GM19193 (cell line): ENCODE measurements around the gene SH2D5.
A peak's percentile ranks its signal among the peaks of the same experiment; 100 is the strongest.

Experiments
- POLR2A ChIP-seq: IDR thresholded peaks from 4 replicates; pipeline ENCODE4 v1.6.1; 2011; ENCODE audit not compliant: insufficient read depth, insufficient read length; ENCODE audit errors: extremely low read depth

The SH2D5 gene

GRCh38 chr1:20732588-20733359 is at the start of gene SH2D5:
TSS of gene SH2D5 (minus strand) at chr1:20732703. CDS start at chr1:20728044, 4,659 bp downstream.
- TF ChIP-seq POLR2A = peak; percentile 30

- TF ChIP-seq POLR2A = no peak
Measured at GRCh38 chr1:20775700-20776099, 43.2 kb upstream of the SH2D5 start.

DNA sequence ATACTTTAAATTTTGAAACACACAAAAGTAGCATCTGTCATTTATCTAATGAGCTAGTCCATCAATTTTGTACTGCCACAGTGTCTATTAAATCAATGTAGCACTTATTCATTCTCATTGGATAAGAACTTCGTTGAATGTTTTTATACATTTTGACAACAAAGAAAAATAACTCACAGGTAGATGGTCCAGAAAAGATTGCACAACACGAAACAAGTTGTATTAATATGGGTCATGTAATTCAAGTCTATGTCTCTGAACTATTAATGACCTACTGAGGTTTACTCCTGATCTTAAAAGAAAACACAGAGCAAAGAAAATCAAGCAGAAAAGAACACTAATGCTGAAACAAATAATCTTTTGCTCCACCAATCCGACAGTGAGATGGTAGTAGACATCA is 39.3 kb upstream of the SH2D5 start:
- no peak for TF ChIP-seq POLR2A

- TF ChIP-seq POLR2A = no peak
Measured at GRCh38 chr1:20770314-20771087, 38.0 kb upstream of the SH2D5 start.

DNA sequence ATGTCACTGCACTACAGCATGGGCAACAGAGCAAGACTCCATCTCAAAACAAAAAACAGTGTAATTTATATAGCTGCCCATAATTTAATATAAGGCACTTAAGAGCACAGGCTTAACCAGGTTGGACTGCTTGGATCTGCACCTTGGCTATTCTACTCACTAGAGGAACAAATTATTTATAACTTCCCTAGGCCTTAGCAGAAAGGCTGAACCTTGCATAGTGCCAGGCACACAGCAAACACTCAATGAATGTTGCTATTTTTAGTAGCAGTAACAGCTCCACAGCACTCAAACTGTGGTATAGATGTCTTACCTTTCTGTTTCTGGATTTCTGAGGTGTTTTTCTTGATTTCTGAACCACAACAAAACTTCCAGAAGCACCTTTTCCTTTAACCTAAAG is 34.8 kb upstream of the SH2D5 start:
- TF ChIP-seq POLR2A = no peak

GRCh38 chr1:20763417-20763816 is 30.9 kb upstream of the SH2D5 start:
- TF ChIP-seq POLR2A = no peak

DNA sequence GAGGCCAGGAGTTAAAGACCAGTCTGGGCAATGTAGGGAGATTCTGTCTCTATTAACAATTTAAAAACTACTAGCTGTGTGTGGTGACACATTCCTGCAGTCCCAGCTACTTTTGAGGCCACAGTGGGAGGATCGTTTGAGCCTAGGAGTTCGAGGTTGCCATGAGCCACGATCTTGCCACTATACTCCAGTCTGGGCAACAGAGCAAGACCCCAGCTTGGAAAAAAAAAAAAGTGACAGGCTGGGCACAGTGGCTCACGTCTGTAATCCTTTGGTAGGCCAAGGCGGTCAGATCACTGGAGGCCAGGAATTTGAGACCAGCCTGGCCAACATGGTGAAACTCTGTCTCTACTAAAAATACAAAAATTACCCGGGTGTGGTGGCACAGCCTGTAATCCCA is 27.8 kb upstream of the SH2D5 start:
- TF ChIP-seq POLR2A = no peak

GRCh38 chr1:20753589-20753988 is 21.1 kb upstream of the SH2D5 start:
- no peak for TF ChIP-seq POLR2A

DNA sequence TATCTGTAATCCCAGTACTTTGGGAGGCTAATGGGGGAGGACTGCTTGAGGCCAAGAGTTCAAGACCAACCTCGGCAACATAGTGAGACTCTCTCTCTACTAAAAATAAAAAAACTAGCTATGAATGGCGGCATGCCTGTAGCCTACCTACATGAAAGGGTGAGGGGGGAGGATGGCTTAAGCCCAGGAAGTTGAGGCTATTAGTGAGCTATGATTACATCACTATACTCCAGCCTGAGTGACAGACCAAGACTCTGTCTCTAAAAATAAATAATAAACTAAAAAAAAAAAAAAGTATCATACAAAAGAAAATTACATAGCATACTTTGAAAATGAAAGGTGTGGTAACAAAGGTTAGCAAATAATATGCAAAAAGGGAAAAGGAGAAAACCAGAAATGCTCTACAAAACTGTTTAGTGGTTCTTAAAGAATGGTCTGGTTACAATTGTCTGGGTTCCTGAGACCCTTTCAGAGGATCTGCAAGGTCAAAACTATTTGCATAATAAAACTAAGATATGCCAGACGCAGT is 19.0 kb upstream of the SH2D5 start:
- no peak for TF ChIP-seq POLR2A

GRCh38 chr1:20742671-20743070 is 10.2 kb upstream of the SH2D5 start:
- no peak for TF ChIP-seq POLR2A

DNA sequence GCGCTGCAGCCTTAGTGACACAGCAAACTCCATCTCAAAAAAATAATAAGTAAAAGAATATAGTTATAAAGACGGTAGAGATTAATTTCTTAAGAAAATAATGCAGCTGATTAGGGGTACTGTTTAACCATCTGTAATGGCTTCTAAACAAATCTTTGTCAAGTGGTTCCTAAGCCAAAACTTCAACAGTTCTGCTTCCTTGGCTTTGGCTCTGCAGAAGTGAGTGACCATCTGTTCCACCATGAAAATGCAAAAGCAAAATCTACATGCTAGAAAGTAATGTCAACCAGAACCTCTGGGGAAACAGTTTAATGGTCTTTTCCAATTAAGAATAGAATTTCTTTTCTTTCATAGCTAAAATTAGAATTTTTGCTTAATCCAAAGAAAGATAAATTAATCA is 8.3 kb upstream of the SH2D5 start:
- no peak for TF ChIP-seq POLR2A

DNA sequence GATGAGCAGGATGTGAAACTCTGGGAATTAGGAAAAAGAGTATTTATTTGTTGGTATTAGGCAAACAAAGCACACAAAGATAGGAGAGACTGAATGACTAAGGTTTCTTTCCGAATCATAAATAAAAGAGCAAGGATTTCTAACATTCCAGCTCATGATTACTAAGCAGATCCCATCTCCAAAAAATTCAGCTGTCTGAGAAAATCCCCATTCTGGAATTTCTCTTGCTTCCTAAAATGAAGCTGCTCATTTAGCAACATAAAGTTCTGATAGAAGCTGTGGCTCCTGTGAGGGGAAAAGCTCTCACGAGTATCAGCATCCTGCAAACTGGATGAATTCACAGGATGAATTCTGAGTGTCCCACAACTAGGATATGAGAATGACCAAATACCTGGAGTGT is 6.7 kb upstream of the SH2D5 start:
- TF ChIP-seq POLR2A = no peak

DNA sequence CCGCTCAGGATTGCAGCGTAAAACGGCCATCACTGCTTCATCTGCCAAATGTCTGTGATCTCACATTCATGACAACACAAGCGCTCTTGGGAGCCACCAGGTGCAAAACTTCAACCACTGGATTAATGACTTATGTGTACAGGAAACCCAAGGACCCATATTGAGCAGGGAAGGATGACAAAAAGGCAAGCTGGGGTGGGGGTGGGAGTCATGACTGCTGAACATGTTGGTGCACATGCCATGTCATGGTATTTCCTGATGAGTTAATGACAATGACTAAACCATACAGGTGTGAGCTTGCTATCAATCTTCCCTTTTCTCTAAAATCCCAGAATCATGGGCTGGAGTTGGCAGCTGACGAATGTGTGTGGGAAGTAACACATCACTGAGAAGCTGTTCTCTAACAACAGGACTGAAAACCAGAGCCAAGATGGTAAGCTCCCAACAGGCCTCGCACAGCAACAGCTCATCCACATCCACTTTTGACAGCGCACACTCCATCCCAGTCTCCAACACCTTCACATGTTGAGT is 3.1 kb upstream of the SH2D5 start:
- TF ChIP-seq POLR2A = no peak

GRCh38 chr1:20733360-20733975 is 965 bp upstream of the SH2D5 start:
- TF ChIP-seq POLR2A = no peak

DNA sequence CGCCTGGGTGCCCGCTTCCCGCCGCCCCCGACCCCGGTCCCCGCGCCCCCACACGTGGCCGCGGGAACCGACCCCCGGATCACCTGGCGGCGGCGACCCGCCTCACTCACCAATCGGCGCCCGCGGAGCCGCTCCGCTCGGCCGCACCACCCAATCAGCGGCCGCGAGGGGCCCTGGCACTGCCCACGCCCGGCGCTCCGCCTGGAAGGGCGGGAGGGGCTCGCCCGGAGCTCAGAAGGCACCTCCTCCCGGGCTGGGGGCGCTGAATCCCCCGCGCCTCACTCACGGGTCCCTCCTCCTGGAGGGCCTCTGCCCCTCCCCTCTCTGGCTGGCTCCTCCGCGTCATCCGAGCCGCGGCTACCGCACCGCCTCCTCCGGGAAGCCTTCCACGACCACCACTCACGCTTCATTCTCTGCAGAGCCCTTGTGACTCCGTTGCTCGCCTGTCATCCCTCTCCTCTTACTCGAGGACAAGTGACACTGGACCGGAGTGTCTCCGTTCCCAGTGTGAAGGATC is 374 bp downstream of the SH2D5 start:
- TF ChIP-seq POLR2A = no peak

- TF ChIP-seq POLR2A = no peak
Measured at GRCh38 chr1:20731057-20731991, 1.2 kb downstream of the SH2D5 start.
